NOMO-1 (cell line): Measurements from ENCODE around the gene ZGRF1.
"Not testable (repeated sequence)": the region's sequence is repeated elsewhere in the genome, so short reads cannot be mapped to it uniquely, and the experiment has no call there.

ENCODE experiments used
- DNase-seq, 2 experiments: peaks; one replicate each; lab custom pipeline; 2025; ENCODE audit not compliant: unreplicated experiment in 2 of 2; lab: John Stamatoyannopoulos, UW

The ZGRF1 gene

GRCh38 chr4:112644595-112645535 is 8.2 kb upstream of the ZGRF1 start:
- DNase-seq = not testable (repeated sequence)

GRCh38 chr4:112642526-112642925 is 5.8 kb upstream of the ZGRF1 start:
- no peak for DNase-seq

DNA sequence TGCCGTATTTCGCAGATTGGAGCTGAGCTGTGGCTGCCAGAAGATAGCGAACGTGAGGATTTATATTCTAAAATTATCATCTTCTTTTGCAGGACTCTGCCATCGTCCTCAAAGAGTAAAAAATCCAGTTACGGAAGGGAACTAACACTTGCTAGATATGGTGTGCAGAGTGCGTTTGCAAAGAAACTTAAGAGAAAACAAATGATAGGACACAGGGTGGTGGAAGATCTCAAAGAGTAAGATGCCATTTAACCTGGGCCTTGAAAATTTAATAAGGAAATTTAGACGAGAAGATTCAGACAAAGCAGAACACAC is 800 bp upstream of the ZGRF1 start:
- no peak for DNase-seq

- peak in 1 of 2 experiments; percentile 31 for DNase-seq
Observed at GRCh38 chr4:112633477-112634235, 3.1 kb downstream of the ZGRF1 start.

GRCh38 chr4:112626228-112626627 is 10.5 kb downstream of the ZGRF1 start:
- DNase-seq = no peak

GRCh38 chr4:112616984-112617383 is 19.7 kb downstream of the ZGRF1 start:
- DNase-seq = no peak

- DNase-seq = not testable (repeated sequence)
Observed at GRCh38 chr4:112612814-112613213, 23.9 kb downstream of the ZGRF1 start.

- peak; percentile 0 to 48 for DNase-seq
Observed at GRCh38 chr4:112604589-112604988, 32.1 kb downstream of the ZGRF1 start.

- DNase-seq = no peak
Observed at GRCh38 chr4:112594993-112595392, 41.7 kb downstream of the ZGRF1 start.

GRCh38 chr4:112593438-112594133 is 43.1 kb downstream of the ZGRF1 start:
- DNase-seq = no peak

DNA sequence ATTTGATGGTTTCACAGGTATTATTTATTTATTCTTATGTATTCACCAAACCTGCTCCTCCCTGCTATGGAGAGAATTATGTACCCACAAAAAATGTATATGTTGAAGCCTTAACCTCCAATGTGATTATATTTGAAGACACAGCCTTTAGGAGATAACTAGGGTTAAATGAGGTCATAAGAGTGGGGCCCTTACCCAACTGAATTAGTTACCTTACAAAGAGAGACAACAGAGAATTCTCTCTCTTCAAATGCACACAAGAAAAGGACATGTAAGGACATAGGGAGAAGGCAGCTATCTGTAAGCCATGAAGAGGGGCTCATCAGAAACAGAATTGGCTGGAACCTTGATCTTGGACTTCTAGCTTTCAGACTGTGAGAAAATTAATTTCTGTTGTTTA is 44.0 kb downstream of the ZGRF1 start:
- DNase-seq = no peak

DNA sequence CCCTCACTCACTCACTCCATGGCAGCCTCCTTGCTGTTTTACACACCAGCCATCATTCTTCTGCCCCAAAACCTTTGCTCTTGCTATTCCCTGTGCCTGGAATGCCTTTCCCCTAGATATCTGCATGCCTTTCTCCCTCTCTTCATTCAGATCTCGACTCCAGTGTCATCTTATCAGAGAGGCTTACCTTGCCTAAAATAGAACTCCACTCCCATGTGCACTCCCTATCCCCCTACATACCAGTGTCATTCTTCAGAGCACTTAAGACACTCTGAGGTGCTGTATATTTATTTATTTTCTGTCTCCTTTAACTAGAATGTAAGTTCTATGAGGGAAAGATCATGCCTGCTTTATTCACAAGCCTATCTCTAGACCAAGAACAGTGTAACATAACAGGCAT is 45.1 kb downstream of the ZGRF1 start:
- no peak for DNase-seq

DNA sequence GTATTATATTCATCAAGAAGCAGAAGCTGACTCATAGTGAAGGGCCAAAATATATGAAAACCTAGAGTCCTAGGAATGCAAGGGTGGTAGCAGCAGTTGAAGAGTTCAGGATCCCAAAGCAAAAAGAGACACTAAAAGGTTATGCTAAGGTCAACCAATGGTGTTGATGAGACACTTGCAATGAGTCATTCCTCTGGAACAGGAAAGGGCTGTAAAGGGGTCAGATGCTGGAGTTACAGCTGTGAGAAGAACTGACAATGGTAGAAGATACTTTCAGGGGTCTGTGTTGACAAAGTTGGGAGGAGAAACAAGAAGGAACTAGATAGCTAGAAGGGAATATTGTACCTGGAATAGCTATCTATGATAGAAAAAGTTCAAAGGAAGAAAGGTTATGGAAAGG is 47.5 kb downstream of the ZGRF1 start:
- no peak for DNase-seq

- DNase-seq = no peak
Observed at GRCh38 chr4:112585977-112586736, 50.6 kb downstream of the ZGRF1 start.

DNA sequence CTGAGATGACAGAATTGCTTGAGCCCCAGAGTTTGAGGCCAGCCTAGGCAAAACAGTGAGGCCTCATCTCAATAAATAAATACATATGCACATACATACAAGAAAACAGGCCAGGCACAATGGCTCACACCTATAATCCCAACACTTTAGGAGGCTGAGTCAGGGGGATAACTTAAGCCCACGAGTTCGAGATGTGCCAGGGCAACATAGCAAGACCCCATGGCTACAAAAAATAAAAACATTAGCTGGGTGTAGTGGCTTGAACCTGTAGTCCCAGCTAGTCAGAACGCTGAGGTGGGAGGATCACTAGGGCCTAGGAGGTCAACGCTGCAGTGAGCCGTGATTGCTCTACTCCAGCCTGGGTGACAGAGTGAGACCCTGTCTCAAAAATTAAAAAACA is 69.2 kb downstream of the ZGRF1 start:
- no peak for DNase-seq

DNA sequence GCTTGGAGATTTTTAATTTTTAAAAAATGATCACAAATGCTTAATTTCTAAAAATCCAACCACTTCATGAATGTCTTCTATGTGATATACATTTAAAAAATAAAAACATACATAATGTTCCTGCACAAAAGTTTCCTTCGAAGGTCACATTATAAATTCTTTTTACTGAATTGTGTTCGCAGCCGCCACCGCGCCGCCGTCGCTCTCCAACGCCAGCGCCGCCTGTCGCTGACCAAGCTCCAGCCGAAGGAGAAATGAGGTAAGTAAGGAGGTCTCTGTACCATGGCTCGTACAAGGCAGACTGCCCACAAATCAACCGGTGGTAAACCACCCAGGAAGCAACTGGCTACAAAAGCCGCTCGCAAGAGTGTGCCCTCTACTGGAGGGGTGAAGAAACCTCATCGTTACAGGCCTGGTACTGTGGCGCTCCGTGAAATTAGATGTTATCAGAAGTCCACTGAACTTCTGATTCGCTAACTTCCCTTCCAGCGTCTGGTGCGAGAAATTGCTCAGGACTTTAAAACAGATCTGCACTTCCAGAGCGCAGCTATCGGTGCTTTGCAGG is 71.9 kb downstream of the ZGRF1 start:
- DNase-seq = no peak

DNA sequence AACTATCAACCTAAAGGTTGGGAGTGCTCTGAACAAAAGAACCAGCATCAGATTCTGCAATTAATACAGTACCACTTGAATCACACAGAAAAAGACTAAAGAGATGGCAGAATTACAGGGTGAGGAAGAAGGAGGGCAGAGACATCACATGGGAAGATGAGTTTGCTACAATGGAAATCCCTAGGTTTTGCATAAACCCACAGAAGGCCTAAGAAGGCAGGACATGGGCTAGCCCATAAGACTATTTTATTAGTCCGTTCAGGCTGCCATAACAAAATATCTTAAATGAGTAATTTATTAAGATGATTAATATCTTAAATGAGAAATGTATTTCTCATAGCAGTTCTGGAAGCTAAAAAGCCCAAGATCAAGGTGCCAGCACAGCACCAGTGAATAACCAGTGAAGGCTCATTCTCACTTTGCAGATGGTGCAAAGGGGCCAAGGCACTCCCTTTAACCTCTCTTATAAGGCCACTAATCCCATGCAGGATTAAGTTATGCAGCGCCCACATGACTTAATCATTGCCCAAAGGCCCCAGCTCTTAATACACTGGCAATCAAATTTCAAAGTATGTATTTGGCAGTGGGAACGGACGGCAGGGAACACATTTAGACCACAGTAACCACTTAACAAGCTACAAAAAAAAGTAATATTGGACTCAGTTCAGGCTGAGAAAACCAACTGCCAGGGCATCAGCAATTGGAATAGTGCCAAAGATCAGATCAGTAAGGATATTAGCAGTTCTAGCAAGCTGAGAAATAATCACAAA is 73.1 kb downstream of the ZGRF1 start:
- DNase-seq = no peak

DNA sequence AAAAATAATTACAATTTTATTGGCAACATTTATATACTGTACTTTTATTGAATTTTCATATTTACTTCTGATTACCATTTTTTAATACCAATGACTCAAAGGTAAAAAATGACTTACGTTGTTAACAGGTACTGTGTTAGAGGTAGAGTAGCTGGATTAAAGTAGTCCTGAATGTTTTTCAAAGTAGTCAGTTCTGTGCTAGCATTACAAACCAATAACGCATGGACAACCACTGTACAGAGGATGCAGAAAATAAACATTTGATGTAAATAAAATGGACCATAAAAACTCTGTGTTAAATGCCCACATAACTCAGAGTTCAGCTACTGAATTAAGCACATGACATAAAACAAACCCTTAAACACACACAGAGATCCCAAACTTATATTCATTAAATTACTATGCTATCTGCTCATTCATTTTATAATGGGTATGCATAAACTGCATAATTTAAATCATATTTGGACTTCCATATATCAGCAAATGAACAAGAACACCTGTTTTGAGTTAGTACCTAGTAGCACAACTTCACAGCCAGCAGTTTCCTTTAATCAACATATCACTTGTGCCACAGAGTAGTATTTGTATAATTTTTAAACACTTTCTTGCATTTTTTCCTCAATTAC is 74.3 kb downstream of the ZGRF1 start:
- DNase-seq = no peak

DNA sequence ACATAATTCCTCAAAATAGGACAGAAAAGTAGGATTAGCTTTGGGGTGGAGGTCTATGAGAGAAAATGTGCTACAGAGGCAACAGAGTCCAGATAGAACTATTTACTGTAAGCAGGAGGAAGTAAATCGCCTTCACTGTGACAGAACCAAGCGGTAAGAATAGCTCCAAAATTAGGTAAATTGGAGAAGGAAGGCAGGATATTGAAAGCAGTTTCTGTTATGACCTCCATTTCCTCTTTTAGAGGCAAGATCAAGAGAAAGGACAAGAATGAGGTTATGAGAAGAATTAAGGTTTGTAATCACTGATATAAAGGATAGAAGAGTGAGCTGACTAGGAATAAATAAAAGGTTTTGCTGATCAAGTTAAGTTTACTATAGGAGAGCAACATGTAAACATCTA is 76.6 kb downstream of the ZGRF1 start:
- DNase-seq = peak; percentile 61 to 94
